ENCODE measurements around the gene SDK1.
"Not testable (repeated sequence)": the region's sequence is repeated elsewhere in the genome, so short reads cannot be mapped to it uniquely, and the experiment has no call there.

Gene SDK1

DNA sequence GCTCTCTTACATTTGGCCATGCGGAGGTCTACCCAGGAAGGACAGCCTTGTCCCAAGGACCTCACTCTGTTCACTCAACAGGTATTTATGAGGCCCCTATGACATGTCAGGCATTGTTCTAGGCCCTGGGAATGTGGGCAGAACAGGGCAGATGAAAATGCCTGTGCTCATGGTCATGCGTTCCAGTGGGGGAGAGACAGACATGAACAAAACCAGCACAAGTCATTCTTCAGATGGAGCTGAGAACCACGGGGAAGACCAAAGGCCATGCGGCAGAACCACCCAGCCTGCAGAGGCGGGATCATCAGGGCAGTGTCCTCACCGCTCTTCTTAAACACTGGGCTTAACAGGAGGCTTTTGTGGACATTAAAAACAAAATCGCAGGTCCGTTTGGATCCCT is 636.1 kb downstream of the SDK1 start:
- in situ Hi-C loops (cut with HindIII; ENCODE audit: low sequenced_read_pairs) = no loop called here

DNA sequence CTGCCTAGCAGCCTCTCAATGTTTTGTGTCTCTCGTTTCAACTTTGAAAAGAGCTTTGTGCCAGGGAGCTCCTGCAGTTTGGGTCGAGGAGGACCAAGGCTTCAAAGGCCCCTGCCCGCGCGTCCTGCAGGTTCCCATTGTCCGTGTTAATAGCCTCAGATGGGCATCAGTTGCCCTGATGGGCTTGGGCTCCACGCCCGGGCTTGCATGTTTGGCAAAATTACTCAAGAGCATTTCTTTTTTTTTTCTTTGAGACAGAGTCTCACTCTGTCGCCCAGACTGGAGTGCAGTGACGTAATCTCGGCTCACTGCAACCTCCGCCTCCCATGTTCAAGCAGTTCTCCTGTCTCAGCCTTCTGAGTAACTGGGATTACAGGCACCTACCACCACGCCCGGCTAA is 636.6 kb downstream of the SDK1 start:
- in situ Hi-C loops (cut with HindIII; ENCODE audit: low sequenced_read_pairs) = no loop called here

- in situ Hi-C loops (cut with HindIII; ENCODE audit: low sequenced_read_pairs) = not testable (repeated sequence)
Observed at GRCh38 chr7:3941706-3942105, 640.7 kb downstream of the SDK1 start.

DNA sequence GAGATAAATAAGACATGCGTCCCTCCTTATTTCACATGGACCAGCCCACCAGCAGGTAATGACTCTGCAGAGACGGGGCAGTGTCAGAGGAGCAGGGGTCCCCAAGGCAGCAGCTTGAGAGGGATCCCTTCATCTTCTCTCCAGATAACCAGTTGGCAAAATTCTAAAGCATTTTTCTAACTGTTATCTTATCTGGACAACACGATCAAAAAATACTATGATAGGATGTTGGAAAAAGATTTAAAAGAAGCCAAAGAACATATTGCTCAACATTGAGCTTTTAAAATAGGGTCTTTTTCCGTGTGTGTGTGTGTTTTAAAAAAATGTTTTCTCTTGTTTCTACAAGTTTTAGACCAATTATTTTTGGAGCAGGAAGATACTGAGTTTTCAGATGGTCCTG is 641.2 kb downstream of the SDK1 start:
- in situ Hi-C loops (cut with HindIII; ENCODE audit: low sequenced_read_pairs) = no loop called here

- in situ Hi-C loops (cut with HindIII; ENCODE audit: low sequenced_read_pairs) = no loop called here
Observed at GRCh38 chr7:3942816-3943745, 642.0 kb downstream of the SDK1 start.

- in situ Hi-C loops (cut with HindIII; ENCODE audit: low sequenced_read_pairs) = no loop called here
Observed at GRCh38 chr7:3943779-3944520, 642.9 kb downstream of the SDK1 start.

GRCh38 chr7:3949242-3949640 is 648.2 kb downstream of the SDK1 start:
- in situ Hi-C loops (cut with HindIII; ENCODE audit: low sequenced_read_pairs) = no loop called here

GRCh38 chr7:3950249-3950648 is 649.2 kb downstream of the SDK1 start:
- in situ Hi-C loops (cut with HindIII; ENCODE audit: low sequenced_read_pairs) = no loop called here

DNA sequence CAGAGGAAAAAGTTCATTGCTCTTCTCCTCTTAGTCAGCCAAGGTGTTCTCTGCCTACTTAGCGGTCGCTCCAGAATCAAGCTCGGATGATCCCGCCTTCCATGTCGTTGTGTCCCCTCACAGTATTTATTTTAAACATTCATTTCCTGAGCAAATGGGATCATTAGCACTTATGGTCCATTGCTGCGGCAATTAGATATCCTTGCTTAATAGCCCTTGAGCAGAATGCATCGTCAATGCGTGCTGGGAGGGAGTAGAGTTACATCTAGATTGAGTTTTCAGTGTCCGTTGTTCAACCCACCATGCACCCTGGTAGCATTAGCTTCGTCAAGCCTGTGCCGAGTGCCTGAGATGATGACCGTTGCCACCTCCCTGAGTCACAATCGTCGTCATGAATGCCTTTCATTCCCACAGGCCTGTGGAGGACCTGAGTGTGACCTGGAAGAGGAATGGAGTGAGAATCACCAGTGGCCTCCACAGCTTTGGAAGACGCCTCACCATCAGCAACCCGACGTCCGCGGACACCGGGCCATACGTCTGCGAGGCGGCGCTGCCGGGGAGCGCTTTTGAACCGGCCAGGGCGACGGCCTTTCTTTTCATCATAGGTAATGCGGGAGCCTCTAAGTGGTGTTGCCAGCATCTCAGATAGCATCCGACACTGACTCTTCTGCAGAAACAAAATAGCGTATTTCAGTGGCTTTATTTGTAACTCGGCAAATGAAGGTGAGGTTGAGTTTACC is 650.4 kb downstream of the SDK1 start:
- in situ Hi-C loops (cut with HindIII; ENCODE audit: low sequenced_read_pairs) = no loop called here

DNA sequence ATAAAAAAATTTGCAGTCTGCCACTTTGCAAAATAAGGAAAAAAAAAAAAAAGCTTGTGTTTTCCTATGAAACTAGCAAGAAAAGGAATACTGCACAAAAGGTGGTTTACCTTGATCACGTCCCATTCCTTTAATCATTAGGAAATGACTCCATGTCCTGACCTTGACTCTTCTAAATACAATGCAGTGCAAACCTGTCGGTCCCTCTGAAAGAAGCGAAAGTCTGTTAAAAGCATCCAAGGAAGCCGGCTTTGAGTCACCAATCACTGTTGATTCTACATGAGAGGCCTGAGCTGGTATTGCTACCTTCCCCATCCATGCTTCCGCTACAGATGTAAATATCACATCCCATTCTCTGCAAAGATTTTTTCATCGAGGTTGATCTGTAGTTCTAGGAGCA is 652.1 kb downstream of the SDK1 start:
- in situ Hi-C loops (cut with HindIII; ENCODE audit: low sequenced_read_pairs) = no loop called here

DNA sequence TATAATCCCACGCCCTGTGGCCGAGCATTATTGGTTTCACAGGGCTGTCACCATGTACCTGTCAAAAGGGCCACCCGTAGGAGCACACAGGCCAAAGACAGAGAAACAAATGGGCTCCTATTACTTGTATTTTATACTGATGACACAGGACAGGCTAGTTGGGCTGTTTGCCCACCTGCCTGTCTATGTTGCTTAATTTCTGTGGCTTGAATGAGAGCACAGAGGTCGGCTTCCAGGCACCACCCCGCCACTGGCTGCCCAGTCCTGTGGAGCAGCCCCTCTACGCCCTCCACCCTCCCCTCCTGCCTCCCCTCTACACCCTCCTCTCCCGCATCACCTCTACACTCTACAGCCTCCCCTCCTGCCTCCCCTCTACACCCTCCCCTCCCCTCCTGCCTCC is 652.9 kb downstream of the SDK1 start:
- in situ Hi-C loops (cut with HindIII; ENCODE audit: low sequenced_read_pairs) = no loop called here

DNA sequence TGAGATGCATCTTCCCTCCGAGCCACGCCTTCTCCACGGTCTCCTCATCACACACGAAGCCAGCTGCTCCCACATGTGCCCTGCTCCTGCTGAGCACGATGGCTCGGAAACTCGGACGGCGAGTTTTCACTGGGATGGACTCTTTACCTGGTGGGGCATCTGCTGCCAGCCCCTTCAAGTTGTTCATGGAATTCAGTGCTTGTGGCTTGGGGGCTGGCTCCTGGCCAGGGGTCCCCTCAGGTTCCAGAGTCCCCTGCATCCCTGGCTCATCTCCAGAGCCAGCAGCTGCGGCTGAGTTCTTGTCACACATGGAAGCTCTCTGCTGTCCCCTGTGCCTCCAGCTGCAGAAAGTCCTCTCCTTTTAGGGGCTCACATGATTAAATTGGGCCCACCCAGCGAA is 654.0 kb downstream of the SDK1 start:
- in situ Hi-C loops (cut with HindIII; ENCODE audit: low sequenced_read_pairs) = no loop called here

DNA sequence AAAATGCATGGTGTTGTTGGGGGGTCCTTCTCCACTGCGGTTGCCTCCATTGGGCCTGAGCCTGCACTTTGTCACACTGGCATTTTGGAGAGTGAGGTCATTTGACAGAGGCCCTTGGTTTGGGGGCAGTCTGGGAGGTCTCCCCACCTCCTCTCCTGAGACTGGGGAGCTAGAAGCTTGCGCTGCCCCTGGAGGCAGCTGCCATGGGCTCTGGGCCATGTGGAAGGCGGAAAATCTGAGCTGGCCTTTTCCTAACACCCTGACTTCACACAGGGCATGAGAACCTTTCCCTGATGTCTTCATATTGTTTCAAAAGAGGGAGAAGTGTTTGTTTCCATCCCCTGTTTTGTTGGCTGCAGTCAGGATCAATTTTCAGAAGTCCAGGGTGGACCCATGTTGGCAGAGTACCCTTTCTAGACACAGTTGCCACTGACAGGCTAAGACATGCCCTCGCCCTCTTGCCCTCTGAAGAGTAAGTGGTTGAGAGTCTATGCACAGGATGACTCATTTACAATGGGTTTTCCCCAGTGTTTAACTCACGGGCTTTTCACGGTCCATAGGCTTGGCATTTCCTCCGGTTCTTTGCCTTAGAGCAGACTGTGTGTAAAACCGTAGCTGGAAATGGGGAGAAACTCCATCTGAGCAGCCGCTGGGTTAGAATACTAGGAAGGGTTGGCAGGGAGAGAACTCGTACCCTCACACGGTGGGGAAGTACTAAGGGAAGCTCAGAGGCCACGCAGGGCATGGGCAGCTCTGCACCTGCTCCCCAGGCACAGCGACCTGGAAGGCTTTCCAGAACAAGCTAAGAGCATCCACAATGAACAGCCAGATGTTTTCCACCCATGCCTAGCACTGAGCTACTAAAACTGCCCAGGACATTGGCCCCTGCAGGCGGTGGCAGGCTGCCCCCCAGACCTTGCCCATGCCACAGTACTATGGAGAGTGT is 655.0 kb downstream of the SDK1 start:
- in situ Hi-C loops (cut with HindIII; ENCODE audit: low sequenced_read_pairs) = no loop called here

DNA sequence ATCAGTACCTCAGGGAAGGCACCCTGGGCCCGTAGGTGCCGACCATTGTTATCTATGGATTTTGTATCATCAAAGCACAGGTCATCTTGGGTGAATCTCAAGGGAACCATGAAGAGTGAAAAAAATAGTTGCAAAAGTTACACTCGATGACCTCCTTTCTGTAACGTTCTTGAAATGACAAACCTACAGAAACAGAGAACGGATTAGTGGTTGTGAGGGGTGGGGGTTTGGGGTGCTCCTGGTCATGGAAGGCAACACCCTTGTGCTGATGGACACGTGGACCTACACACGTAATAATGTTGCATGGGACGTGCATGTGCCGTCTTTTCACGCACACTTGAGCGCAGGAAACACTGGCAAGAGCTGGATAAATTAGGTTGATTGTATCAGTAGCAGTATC is 655.9 kb downstream of the SDK1 start:
- in situ Hi-C loops (cut with HindIII; ENCODE audit: low sequenced_read_pairs) = no loop called here

- in situ Hi-C loops (cut with HindIII; ENCODE audit: low sequenced_read_pairs) = no loop called here
Observed at GRCh38 chr7:3957472-3958108, 656.5 kb downstream of the SDK1 start.

DNA sequence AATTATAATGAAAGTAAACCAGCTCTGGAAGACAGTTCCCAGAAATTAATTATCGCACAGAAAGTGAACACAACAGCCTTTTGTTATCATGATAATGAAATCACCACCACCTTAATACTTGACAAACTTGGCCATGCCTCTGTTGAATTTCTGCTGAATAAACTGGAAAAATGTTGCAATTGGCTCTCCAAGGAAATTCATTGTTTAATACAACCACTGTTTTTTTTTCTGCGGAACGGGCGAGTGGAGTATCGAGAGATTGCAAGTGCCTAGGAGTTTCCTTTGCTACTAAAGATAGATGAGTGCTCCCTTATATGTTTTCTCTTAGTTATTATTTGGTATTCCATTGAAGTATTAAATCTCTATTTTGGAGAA is 657.0 kb downstream of the SDK1 start:
- in situ Hi-C loops (cut with HindIII; ENCODE audit: low sequenced_read_pairs) = no loop called here

GRCh38 chr7:3959364-3959763 is 658.3 kb downstream of the SDK1 start:
- in situ Hi-C loops (cut with HindIII; ENCODE audit: low sequenced_read_pairs) = no loop called here

GRCh38 chr7:3960050-3960763 is 659.2 kb downstream of the SDK1 start:
- in situ Hi-C loops (cut with HindIII; ENCODE audit: low sequenced_read_pairs) = no loop called here

DNA sequence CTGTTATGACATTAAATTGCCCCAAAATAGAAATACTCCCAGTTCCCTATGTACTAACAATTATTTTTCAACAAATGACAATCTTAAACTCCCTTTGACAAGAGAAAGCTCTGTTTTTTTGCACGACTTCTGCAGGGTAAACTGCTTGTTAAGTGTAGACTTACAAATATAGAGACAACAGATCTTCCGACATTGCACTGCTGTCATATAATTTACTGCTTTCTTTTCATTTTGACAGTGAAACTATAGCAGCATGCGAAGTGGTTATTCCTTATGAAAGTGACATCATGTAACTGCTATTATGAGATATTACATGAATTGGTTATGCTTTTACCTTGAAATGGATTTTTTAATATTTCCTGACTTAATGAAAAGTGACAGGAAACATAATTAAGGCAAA is 659.9 kb downstream of the SDK1 start:
- in situ Hi-C loops (cut with HindIII; ENCODE audit: low sequenced_read_pairs) = no loop called here
